ENCODE measurements around the gene SIAH1. TPM values are rescaled to one million over a fixed set of nuclear protein-coding genes. Genes with fewer than 3 reads are reported as not detected.
A peak's percentile ranks its signal among the peaks of the same experiment; 100 is the strongest.

Gene SIAH1
- total RNA-seq, 1 donor from 2014 or later = 31.1 TPM

DNA sequence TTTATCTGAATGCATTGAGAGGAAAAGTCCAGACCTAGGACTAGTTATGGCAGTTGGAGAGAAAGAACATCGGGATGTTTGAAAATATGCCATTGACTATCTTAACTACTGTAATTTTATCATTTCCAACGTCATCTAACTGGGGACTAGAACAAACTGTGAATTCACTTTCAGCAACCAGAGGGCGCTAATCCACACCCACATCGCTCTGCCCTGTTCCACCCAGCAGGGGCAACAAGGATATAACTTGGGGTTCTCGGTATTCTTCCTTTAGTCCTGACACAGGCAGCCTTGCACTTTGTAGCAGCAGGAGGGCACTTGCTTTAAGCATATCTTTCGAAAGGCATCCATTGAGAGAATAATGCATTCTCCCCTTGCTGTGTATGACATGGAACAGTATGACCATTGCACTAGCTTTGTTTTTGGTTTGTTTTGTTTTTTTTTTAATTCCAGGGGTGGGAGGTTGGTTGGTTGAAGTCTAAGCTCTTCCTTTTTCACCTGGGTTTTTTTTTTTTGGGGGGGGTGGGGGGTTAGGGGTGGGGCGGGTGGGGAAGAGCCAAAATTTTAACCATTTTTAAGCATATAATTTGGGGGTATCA, 31.5 kb downstream of the SIAH1 start:
- peaks cover 25% of the 10 kb centered on the region for H3K36me3 Mint-ChIP-seq (ENCODE audit: low read depth)
- H3K4me3 Mint-ChIP-seq = peak overlapping the region; percentile 35
- peaks cover 3% of the 10 kb centered on the region for H3K9me3 Mint-ChIP-seq
- DNase-seq (ENCODE audit: low read depth, low spot score) = peak; percentile 44
- peaks cover 2% of the 10 kb centered on the region for H3K27me3 Mint-ChIP-seq (ENCODE audit: low read depth)
- H3K4me1 Mint-ChIP-seq = peaks cover 13% of the 10 kb centered on the region
- peak; percentile 85 for TF ChIP-seq CTCF (conservative IDR thresholded peaks at IDR 0.05)
- no peak overlapping the region for H3K27ac Mint-ChIP-seq (ENCODE audit: unreplicated experiment)

- Mint-ChIP-seq H3K27me3 (ENCODE audit: low read depth) (peaks cover 2% of the 10 kb centered on the region), H3K27ac (ENCODE audit: unreplicated experiment) (no peak overlapping the region), H3K4me1 (peaks cover 13% of the 10 kb centered on the region), H3K4me3 (no peak overlapping the region), H3K36me3 (ENCODE audit: low read depth) (peaks cover 24% of the 10 kb centered on the region), H3K9me3 (peaks cover 3% of the 10 kb centered on the region)
- no peak for DNase-seq (ENCODE audit: low read depth, low spot score)
- no peak for TF ChIP-seq CTCF (conservative IDR thresholded peaks at IDR 0.05)
Measured at GRCh38 chr16:48352648-48353390, 32.4 kb downstream of the SIAH1 start.

DNA sequence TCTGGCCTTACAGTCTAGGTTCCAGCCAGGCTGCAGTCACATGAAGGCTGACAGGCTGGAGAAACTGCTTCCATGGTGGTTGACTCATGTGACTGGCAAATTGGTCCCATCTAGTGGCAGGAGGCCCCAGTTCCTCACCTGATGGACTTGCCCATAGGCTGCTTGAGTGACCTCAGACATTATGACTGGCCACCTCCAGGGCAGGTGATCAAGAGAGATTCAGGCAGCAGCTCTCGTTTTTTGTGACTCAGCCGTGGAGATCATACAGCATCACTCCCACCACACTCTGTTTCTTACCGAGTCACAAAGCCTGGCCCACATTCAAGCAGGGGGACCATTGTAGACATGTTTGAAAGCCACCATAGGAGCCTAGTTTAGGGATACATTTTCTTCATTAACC, 34.5 kb downstream of the SIAH1 start:
- no peak for DNase-seq (ENCODE audit: low read depth, low spot score)
- Mint-ChIP-seq H3K36me3 (ENCODE audit: low read depth) (peaks cover 30% of the 10 kb centered on the region), H3K27me3 (ENCODE audit: low read depth) (peaks cover 2% of the 10 kb centered on the region)

DNA sequence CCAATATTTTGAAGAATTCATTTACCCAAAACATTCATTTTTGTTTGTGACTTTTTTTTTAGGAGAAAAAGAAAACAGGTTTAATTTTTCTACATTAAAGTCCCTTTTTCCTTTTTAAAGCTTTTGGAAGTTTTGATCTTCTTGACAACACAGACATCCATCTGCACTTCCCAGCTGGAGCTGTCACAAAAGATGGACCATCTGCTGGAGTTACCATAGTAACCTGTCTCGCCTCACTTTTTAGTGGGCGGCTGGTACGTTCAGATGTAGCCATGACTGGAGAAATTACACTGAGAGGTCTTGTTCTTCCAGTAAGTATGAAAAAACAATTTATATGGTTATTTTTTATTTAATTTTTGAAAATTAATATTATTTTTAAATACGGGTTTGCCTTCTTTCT, 37.2 kb downstream of the SIAH1 start:
- Mint-ChIP-seq H3K36me3 (ENCODE audit: low read depth) (peaks cover 22% of the 10 kb centered on the region), H3K9me3 (no peaks in the 10 kb centered on the region), H3K27ac (ENCODE audit: unreplicated experiment) (no peak overlapping the region), H3K4me1 (peaks cover 3% of the 10 kb centered on the region), H3K27me3 (ENCODE audit: low read depth) (no peaks in the 10 kb centered on the region), H3K4me3 (no peak overlapping the region)
- TF ChIP-seq CTCF (conservative IDR thresholded peaks at IDR 0.05) = no peak
- no peak for DNase-seq (ENCODE audit: low read depth, low spot score)

More for the DNA sequence above, 34.5 kb downstream of the SIAH1 start:
- Mint-ChIP-seq H3K4me3 (no peak overlapping the region), H3K4me1 (peaks cover 12% of the 10 kb centered on the region), H3K27ac (ENCODE audit: unreplicated experiment) (no peak overlapping the region), H3K9me3 (peaks cover 3% of the 10 kb centered on the region)
- TF ChIP-seq CTCF (conservative IDR thresholded peaks at IDR 0.05) = no peak

DNA sequence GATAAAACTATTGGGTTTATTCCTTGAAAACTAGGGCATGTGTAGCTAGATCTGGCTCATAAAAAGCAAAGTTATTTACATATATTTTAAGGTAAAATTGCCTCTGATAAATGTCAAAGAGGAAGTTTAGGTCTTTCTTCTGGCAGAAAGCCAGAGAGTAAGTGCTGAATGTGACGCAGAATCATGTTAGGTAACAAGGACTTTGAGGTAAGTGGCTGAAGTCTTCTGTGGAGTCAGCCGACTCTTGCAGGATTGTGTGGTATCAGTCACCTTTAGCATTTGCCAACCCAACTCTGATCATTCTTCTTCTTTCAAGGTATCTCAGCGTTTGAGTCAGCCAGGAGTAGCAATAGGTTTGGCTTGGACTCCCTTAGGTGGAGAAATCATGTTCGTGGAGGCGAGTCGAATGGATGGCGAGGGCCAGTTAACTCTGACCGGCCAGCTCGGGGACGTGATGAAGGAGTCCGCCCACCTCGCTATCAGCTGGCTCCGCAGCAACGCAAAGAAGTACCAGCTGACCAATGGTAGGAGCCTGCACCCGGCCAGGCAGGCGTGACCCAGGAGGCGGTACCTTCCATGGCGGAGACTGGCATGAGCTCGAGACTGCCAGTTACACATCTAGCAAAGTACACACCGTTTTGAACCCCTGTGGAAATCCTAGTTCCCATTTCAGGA, 37.9 kb downstream of the SIAH1 start:
- no peak for DNase-seq (ENCODE audit: low read depth, low spot score)
- no peaks in the 10 kb centered on the region for H3K27me3 Mint-ChIP-seq (ENCODE audit: low read depth)
- peaks cover 3% of the 10 kb centered on the region for H3K4me1 Mint-ChIP-seq
- peaks cover 22% of the 10 kb centered on the region for H3K36me3 Mint-ChIP-seq (ENCODE audit: low read depth)
- H3K27ac Mint-ChIP-seq (ENCODE audit: unreplicated experiment) = no peak overlapping the region
- no peaks in the 10 kb centered on the region for H3K9me3 Mint-ChIP-seq
- no peak overlapping the region for H3K4me3 Mint-ChIP-seq
- TF ChIP-seq CTCF (conservative IDR thresholded peaks at IDR 0.05) = no peak
